ENCODE data around the gene DAZAP1.

The DAZAP1 gene

GRCh38 chr19:1467215-1467489 lies 59.8 kb downstream of the DAZAP1 start:
- no peak overlapping the region for H3K4me3 ChIP-seq (ENCODE audit: low read depth, low read length)
- in situ Hi-C loops (cut with HindIII; ENCODE audit: low sequenced_read_pairs), result no loop called here

GRCh38 chr19:1467490-1468273 lies 60.3 kb downstream of the DAZAP1 start:
- in situ Hi-C loops (cut with HindIII; ENCODE audit: low sequenced_read_pairs), result no loop called here
- no peak for DNase-seq (ENCODE audit: low read depth)
- TF ChIP-seq CTCF (IDR thresholded peaks at IDR 0.05; ENCODE audit: low read depth, low read length, missing control alignments), result no peak
- no peak overlapping the region for H3K4me3 ChIP-seq (ENCODE audit: low read depth, low read length)

More at GRCh38 chr19:1467215-1467489, 59.8 kb downstream of the DAZAP1 start:
- no peak for TF ChIP-seq CTCF (IDR thresholded peaks at IDR 0.05; ENCODE audit: low read depth, low read length, missing control alignments)
- no peak for DNase-seq (ENCODE audit: low read depth)

- H3K4me3 ChIP-seq (ENCODE audit: low read depth, low read length), result no peak overlapping the region
- no peak for TF ChIP-seq CTCF (IDR thresholded peaks at IDR 0.05; ENCODE audit: low read depth, low read length, missing control alignments)
- in situ Hi-C loops (cut with HindIII; ENCODE audit: low sequenced_read_pairs), result no loop called here
- DNase-seq (ENCODE audit: low read depth), result no peak
Observed at GRCh38 chr19:1468274-1468820, 61.0 kb downstream of the DAZAP1 start.

DNA sequence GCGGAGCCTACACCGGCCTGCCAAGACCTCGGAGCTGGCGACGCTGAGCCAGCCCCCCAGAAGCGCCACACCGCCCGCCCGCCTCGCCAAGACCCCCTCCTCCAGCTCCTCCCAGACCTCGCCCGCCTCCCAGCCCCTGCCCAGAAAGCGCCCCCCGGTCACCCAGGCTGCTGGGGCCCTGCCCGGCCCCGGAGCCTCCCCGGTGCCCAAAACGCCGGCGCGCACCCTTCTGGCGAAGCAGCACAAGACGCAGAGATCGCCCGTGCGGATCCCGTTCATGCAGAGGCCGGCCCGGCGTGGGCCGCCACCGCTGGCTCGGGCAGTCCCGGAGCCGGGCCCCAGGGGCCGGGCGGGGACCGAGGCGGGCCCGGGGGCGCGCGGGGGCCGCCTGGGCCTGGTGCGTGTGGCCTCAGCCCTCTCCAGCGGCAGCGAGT lies 61.5 kb downstream of the DAZAP1 start:
- no peak overlapping the region for H3K4me3 ChIP-seq (ENCODE audit: low read depth, low read length)
- TF ChIP-seq CTCF (IDR thresholded peaks at IDR 0.05; ENCODE audit: low read depth, low read length, missing control alignments), result no peak
- no peak for DNase-seq (ENCODE audit: low read depth)
- in situ Hi-C loops (cut with HindIII; ENCODE audit: low sequenced_read_pairs), result no loop called here

GRCh38 chr19:1469255-1470054 lies 62.1 kb downstream of the DAZAP1 start:
- in situ Hi-C loops (cut with HindIII; ENCODE audit: low sequenced_read_pairs), result no loop called here
- no peak for DNase-seq (ENCODE audit: low read depth)
- H3K4me3 ChIP-seq (ENCODE audit: low read depth, low read length), result no peak overlapping the region
- no peak for TF ChIP-seq CTCF (IDR thresholded peaks at IDR 0.05; ENCODE audit: low read depth, low read length, missing control alignments)

GRCh38 chr19:1470055-1470304 lies 62.6 kb downstream of the DAZAP1 start:
- H3K4me3 ChIP-seq (ENCODE audit: low read depth, low read length), result peak overlapping the region; percentile 2
- no peak for DNase-seq (ENCODE audit: low read depth)
- in situ Hi-C loops (cut with HindIII; ENCODE audit: low sequenced_read_pairs), result no loop called here
- no peak for TF ChIP-seq CTCF (IDR thresholded peaks at IDR 0.05; ENCODE audit: low read depth, low read length, missing control alignments)
